SU-DHL-6 (cell line): Measurements from ENCODE around the gene COL18A1.

Experiments used
- H2AFZ ChIP-seq: fragments of 200-600 bp; sonication (generic); 2 replicates; pipeline ENCODE4 v1.6.1; 2014; ENCODE audit warnings: low read depth, mild to moderate bottlenecking, moderate library complexity, mixed read lengths, antibody characterized with exemption, low read length; ENCODE audit not compliant: severe bottlenecking
- H3F3A ChIP-seq: fragments of 200-600 bp; shearing (Covaris generic); 2 replicates; pipeline ENCODE4 v1.6.0; 2016; ENCODE audit warnings: antibody characterized with exemption, mild to moderate bottlenecking; ENCODE audit not compliant: insufficient read depth
- H3K27ac ChIP-seq: fragments of 200-600 bp; sonication (generic); 2 replicates; pipeline ENCODE4 v1.5.1; 2016; ENCODE audit warnings: low read depth, mild to moderate bottlenecking, low read length, moderate library complexity, mixed read lengths
- H3K27me3 ChIP-seq: fragments of 200-600 bp; sonication (generic), shearing (Covaris generic); 2 replicates; pipeline ENCODE4 v1.6.0; 2014; ENCODE audit warnings: mild to moderate bottlenecking, low read length
- H3K36me3 ChIP-seq: fragments of 200-600 bp; sonication (generic); 2 replicates; pipeline ENCODE4 v1.6.1; 2014; ENCODE audit warnings: mild to moderate bottlenecking, low read length, mixed read lengths
- H3K4me2 ChIP-seq: fragments of 300-600, 200-600 bp; shearing (Covaris generic), sonication (generic); 2 replicates; pipeline ENCODE4 v1.6.0; 2014; ENCODE audit warnings: low read length, low read depth, mild to moderate bottlenecking; ENCODE audit not compliant: poor library complexity, severe bottlenecking
- H3K4me3 ChIP-seq: fragments of 200-600 bp; sonication (generic); 2 replicates; pipeline ENCODE4 v1.5.1; 2014; ENCODE audit warnings: antibody characterized with exemption, low read length, mild to moderate bottlenecking, mixed read lengths; ENCODE audit not compliant: insufficient read depth, poor library complexity, severe bottlenecking
- H3K79me2 ChIP-seq: fragments of 200-600 bp; sonication (generic); 2 replicates; pipeline ENCODE4 v1.6.1; 2014; ENCODE audit warnings: mild to moderate bottlenecking, low read length, moderate library complexity; ENCODE audit not compliant: insufficient read depth
- H3K9ac ChIP-seq: fragments of 200-600 bp; sonication (generic); 2 replicates; pipeline ENCODE4 v1.7.0; 2014; ENCODE audit warnings: mild to moderate bottlenecking, low read length
- H3K9me2 ChIP-seq: fragments of 200-600 bp; sonication (generic); replicated peaks from 2 replicates; pipeline ENCODE4 v1.6.1; 2014; ENCODE audit warnings: low read length; ENCODE audit not compliant: insufficient read depth
- H3K9me3 ChIP-seq: fragments of 200-600 bp; sonication (generic); 2 replicates; pipeline ENCODE4 v1.6.1; 2014; ENCODE audit warnings: low read length, mixed read lengths; ENCODE audit not compliant: insufficient read depth
- H4K20me1 ChIP-seq: fragments of 200-600 bp; sonication (generic); 2 replicates; pipeline ENCODE4 v1.6.1; 2014; ENCODE audit warnings: low read depth, mild to moderate bottlenecking, antibody characterized with exemption, low read length, moderate library complexity, mixed read lengths
- EZH2phosphoT487 ChIP-seq: fragments of 200-600 bp; sonication (generic), shearing (Covaris generic); conservative IDR thresholded peaks from 2 replicates; pipeline ENCODE4 v1.6.1; 2018; ENCODE audit warnings: mild to moderate bottlenecking, antibody characterized with exemption, low read length, moderate library complexity, mixed read lengths
- TF ChIP-seq, protein P1 (sequence below): fragments of 200-600 bp; sonication (generic); IDR thresholded peaks from one replicate; pipeline ENCODE4 v1.5.1; 2017; ENCODE audit warnings: antibody characterized with exemption, mild to moderate bottlenecking, low read length, moderate library complexity; ENCODE audit not compliant: insufficient read depth, poor library complexity, severe bottlenecking

The COL18A1 gene

DNA sequence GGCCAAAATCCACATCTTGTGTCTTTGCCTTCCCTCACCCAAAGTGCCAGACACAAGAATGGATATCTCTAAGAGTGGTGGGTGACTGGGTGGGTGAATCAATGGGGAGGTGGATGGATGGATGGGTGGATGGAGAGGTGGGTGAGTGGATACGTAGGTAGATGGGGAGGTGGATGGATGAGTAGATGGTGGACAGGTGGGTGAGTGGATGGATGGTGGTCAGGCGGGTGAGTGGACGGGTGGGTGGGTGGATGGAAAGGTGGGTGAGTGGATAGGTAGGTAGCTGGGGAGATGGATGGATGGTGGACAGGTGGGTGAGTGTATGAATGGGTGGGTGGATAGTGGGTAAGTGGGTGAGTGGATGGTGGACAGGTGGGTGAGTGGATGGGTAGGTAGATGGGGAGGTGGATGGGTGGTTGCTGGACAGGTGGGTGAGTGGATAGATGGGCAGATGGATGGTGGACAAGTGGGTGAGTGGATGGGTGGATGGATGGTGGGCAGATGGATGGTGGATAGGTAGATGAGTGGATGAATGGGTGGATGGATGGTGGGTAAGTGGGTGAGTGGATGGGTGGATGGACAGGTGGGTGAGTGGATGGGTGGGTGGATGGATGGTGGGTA, 103.0 kb downstream of the COL18A1 start:
- Histone ChIP-seq H3K9me3 (no peaks in the 10 kb centered on the region), H3K4me3 (no peak overlapping the region), H3K79me2 (no peaks in the 10 kb centered on the region), H2AFZ (no peak overlapping the region), H3K9me2 (no peaks in the 10 kb centered on the region), H4K20me1 (no peaks in the 10 kb centered on the region), H3K27me3 (no peaks in the 10 kb centered on the region), H3F3A (peaks cover 3% of the 10 kb centered on the region; the same call in 1 of the 2 replicates), H3K9ac (no peak overlapping the region), H3K27ac (no peak overlapping the region), H3K4me2 (no peak overlapping the region), H3K36me3 (no peaks in the 10 kb centered on the region)
- no peak for TF ChIP-seq EZH2phosphoT487
- TF ChIP-seq, protein P1, sequence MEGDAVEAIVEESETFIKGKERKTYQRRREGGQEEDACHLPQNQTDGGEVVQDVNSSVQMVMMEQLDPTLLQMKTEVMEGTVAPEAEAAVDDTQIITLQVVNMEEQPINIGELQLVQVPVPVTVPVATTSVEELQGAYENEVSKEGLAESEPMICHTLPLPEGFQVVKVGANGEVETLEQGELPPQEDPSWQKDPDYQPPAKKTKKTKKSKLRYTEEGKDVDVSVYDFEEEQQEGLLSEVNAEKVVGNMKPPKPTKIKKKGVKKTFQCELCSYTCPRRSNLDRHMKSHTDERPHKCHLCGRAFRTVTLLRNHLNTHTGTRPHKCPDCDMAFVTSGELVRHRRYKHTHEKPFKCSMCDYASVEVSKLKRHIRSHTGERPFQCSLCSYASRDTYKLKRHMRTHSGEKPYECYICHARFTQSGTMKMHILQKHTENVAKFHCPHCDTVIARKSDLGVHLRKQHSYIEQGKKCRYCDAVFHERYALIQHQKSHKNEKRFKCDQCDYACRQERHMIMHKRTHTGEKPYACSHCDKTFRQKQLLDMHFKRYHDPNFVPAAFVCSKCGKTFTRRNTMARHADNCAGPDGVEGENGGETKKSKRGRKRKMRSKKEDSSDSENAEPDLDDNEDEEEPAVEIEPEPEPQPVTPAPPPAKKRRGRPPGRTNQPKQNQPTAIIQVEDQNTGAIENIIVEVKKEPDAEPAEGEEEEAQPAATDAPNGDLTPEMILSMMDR = no peak

DNA sequence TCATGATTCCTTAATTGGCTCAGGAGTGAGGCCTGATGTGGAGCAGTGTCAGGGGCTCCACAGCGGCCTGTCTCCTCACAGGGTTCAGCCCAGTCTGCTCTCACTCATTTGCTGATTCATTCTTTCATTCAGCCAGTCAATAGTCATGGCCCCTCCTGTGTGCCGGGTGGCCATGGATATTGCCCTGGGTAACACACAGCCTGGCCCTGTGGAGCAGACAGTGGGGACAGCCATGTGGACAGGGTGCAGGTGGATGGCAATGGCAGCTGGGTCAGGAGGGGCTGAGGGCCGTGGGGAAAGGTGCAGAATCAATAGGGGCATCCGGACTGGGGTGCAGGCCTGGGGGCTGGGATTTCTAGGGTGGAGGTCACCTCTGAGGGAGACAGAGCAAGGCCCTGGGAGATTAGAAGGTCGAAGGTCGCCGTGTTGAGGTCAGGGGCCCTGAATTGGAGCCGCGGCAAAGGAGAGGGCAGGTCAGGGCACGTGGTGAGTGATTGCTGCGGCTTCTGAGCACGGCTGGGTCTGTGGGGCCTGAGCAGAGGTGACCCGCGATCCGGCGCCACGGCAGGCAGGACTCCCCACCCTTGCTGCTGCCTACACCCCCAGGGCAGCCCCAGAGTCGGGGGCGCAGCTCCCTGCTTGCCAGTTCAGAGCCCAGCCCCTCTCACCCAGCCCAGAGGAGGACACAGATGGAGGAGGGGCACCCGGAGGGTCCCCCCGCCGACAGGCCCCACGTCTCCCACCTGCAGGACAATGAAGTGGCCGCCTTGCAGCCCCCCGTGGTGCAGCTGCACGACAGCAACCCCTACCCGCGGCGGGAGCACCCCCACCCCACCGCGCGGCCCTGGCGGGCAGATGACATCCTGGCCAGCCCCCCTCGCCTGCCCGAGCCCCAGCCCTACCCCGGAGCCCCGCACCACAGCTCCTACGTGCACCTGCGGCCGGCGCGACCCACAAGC, 103.9 kb downstream of the COL18A1 start:
- H3K9me3 ChIP-seq = no peaks in the 10 kb centered on the region

DNA sequence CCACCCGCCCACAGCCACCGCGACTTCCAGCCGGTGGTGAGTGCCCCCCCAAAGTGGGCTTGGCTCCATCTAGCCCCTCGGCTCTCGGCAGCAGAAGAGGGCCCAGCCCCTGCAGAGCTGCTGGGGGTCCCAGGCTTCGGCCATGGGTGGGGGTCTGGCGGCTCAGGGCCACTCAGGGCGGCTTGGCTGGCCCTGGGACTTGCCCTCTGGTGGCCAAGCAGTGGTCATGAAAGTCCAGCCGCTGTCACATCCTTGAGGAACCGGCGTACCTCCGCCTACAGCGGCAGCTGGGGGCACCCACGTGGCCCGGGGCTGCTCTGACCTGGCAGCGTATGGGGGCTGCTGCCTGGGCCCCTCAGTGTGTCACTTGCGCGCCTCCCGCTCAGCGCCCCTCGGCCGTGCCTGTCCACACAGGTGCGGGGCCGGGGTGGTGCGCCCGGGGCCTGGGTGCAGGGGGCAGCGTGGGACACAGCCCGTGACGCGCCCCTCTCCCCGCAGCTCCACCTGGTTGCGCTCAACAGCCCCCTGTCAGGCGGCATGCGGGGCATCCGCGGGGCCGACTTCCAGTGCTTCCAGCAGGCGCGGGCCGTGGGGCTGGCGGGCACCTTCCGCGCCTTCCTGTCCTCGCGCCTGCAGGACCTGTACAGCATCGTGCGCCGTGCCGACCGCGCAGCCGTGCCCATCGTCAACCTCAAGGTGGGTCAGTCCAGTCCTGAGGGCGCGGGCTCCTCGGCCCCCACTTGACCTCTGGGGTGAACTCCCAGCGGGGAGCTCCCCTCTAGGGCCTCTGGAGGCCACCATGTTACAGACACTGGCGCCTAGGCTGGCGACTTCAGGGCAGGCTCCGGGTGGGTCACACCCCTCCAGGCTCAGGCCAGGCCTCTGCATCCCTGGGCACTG, 104.9 kb downstream of the COL18A1 start:
- Histone ChIP-seq H3F3A (peaks cover 3% of the 10 kb centered on the region; the same call in 1 of the 2 replicates), H3K4me2 (no peak overlapping the region), H3K36me3 (no peaks in the 10 kb centered on the region), H3K79me2 (no peaks in the 10 kb centered on the region), H2AFZ (no peak overlapping the region), H3K9ac (no peak overlapping the region), H3K4me3 (no peak overlapping the region), H3K27ac (no peak overlapping the region), H4K20me1 (no peaks in the 10 kb centered on the region), H3K9me2 (no peaks in the 10 kb centered on the region), H3K9me3 (no peaks in the 10 kb centered on the region), H3K27me3 (no peaks in the 10 kb centered on the region)
- no peak for TF ChIP-seq EZH2phosphoT487
- TF ChIP-seq, protein P1 = no peak

More for the DNA sequence above, 103.9 kb downstream of the COL18A1 start:
- Histone ChIP-seq H3K9ac (no peak overlapping the region), H3F3A (peaks cover 3% of the 10 kb centered on the region; the same call in 1 of the 2 replicates), H3K27ac (no peak overlapping the region), H3K9me2 (no peaks in the 10 kb centered on the region), H3K4me2 (no peak overlapping the region), H3K79me2 (no peaks in the 10 kb centered on the region), H3K4me3 (no peak overlapping the region), H4K20me1 (no peaks in the 10 kb centered on the region), H2AFZ (no peak overlapping the region), H3K36me3 (no peaks in the 10 kb centered on the region), H3K27me3 (no peaks in the 10 kb centered on the region)
- no peak for TF ChIP-seq EZH2phosphoT487
- TF ChIP-seq, protein P1 = no peak
